Liver (tissue), 9 donors: ENCODE data around the gene GPAT2. TPM values are rescaled to one million over a fixed set of nuclear protein-coding genes. Genes with fewer than 3 reads are reported as not detected.

ENCODE experiments used
- DNase-seq: peaks from one replicate; pipeline ENCODE4 v3.0.0-alpha.2; 2017; ENCODE audit warnings: low spot score
- H3K27ac ChIP-seq, 2 donors: one replicate each; pipeline ENCODE4 v1.7.0; 2013; ENCODE audit warnings: inconsistent platforms in 2 of 2, low read length in 2 of 2, control low read depth in 1 of 2, low read depth in 1 of 2, mild to moderate bottlenecking in 1 of 2
- H3K27me3 ChIP-seq, 4 donors: one replicate each; pipeline versions ENCODE4 v1.6.1 to v1.7.0; 2013; ENCODE audit warnings: low read length in 3 of 4, inconsistent platforms in 1 of 4, mild to moderate bottlenecking in 1 of 4, moderate library complexity in 1 of 4; ENCODE audit not compliant: control insufficient read depth in 4 of 4, insufficient read depth in 4 of 4
- H3K36me3 ChIP-seq, 4 donors: one replicate each; pipeline versions ENCODE4 v1.6.1 to v1.7.0; 2013; ENCODE audit warnings: low read length in 3 of 4, mild to moderate bottlenecking in 3 of 4, low read depth in 1 of 4, moderate library complexity in 1 of 4; ENCODE audit not compliant: control insufficient read depth in 4 of 4, insufficient read depth in 3 of 4
- H3K4me1 ChIP-seq, 4 donors: one replicate each; pipeline versions ENCODE4 v1.6.1 to v1.7.0; 2013; ENCODE audit warnings: low read length in 3 of 4, mild to moderate bottlenecking in 3 of 4, moderate library complexity in 1 of 4; ENCODE audit not compliant: control insufficient read depth in 4 of 4, insufficient read depth in 4 of 4
- H3K4me3 ChIP-seq, 3 donors: one replicate each; pipeline versions ENCODE4 v1.6.1 to v1.7.0; 2013; ENCODE audit warnings: low read length in 3 of 3, control low read depth in 1 of 3, low read depth in 1 of 3, mild to moderate bottlenecking in 1 of 3
- H3K9ac ChIP-seq, 2 donors: one replicate each; pipeline ENCODE4 v1.7.0; 2013; ENCODE audit warnings: low read length in 2 of 2, mild to moderate bottlenecking in 2 of 2, moderate library complexity in 2 of 2, control low read depth in 1 of 2, low read depth in 1 of 2
- H3K9me3 ChIP-seq, 4 donors: one replicate each; pipeline versions ENCODE4 v1.6.1 to v1.7.0; 2013; ENCODE audit warnings: low read length in 3 of 4; ENCODE audit not compliant: control insufficient read depth in 4 of 4
- ATF3 ChIP-seq: IDR thresholded peaks from 2 replicates; pipeline ENCODE4 v1.6.1; 2016; ENCODE audit warnings: antibody characterized with exemption
- CTCF ChIP-seq: fragments of 150-350 bp; IDR thresholded peaks from 2 replicates; pipeline ENCODE4 v1.5.1; 2017; ENCODE audit warnings: improper control_type of control experiment, low read depth, low read length; ENCODE audit not compliant: missing input control
- EGR1 ChIP-seq, 2 donors: IDR thresholded peaks; 2 replicates each; pipeline ENCODE4 v1.6.1; 2016 to 2018; ENCODE audit warnings: antibody characterized with exemption in 2 of 2, low read depth in 2 of 2
- FOXA1 ChIP-seq: IDR thresholded peaks from 2 replicates; pipeline ENCODE4 v1.6.1; 2016; ENCODE audit warnings: antibody characterized with exemption
- FOXA2 ChIP-seq: IDR thresholded peaks from 2 replicates; pipeline ENCODE4 v1.6.1; 2016; ENCODE audit warnings: antibody characterized with exemption
- GABPA ChIP-seq, 2 donors: IDR thresholded peaks in 1 of 2; conservative IDR thresholded peaks in 1 of 2; 2 replicates each; pipeline ENCODE4 v1.6.1; 2016; ENCODE audit warnings: antibody characterized with exemption in 2 of 2, mild to moderate bottlenecking in 1 of 2, moderate library complexity in 1 of 2
- HNF4A ChIP-seq, 2 donors: conservative IDR thresholded peaks; 2 replicates each; pipeline ENCODE4 v1.6.1; 2016; ENCODE audit warnings: antibody characterized with exemption in 2 of 2, mild to moderate bottlenecking in 2 of 2
- HNF4G ChIP-seq: IDR thresholded peaks from 2 replicates; pipeline ENCODE4 v1.6.1; 2016; ENCODE audit warnings: antibody characterized with exemption
- JUND ChIP-seq, 2 donors: IDR thresholded peaks; 2 replicates each; pipeline ENCODE4 v1.6.1; 2016; ENCODE audit warnings: antibody characterized with exemption in 2 of 2
- MAX ChIP-seq: IDR thresholded peaks from 2 replicates; pipeline ENCODE4 v1.6.1; 2016; ENCODE audit warnings: antibody characterized with exemption
- NR2F2 ChIP-seq: IDR thresholded peaks from 2 replicates; pipeline ENCODE4 v1.6.1; 2016; ENCODE audit warnings: antibody characterized with exemption
- RAD21 ChIP-seq, 2 donors: IDR thresholded peaks; 2 replicates each; pipeline ENCODE4 v1.6.1; 2016; ENCODE audit warnings: antibody characterized with exemption in 2 of 2, mild to moderate bottlenecking in 2 of 2
- REST ChIP-seq: IDR thresholded peaks from 2 replicates; pipeline ENCODE4 v1.6.1; 2016; ENCODE audit warnings: antibody characterized with exemption, mild to moderate bottlenecking
- RXRA ChIP-seq, 2 donors: IDR thresholded peaks; 2 replicates each; pipeline ENCODE4 v1.6.1; 2017 to 2018; ENCODE audit warnings: antibody characterized with exemption in 2 of 2, mild to moderate bottlenecking in 1 of 2
- SP1 ChIP-seq: IDR thresholded peaks from 2 replicates; pipeline ENCODE4 v1.6.1; 2018; ENCODE audit warnings: antibody characterized with exemption, mild to moderate bottlenecking
- TAF1 ChIP-seq: conservative IDR thresholded peaks from 2 replicates; pipeline ENCODE4 v1.6.1; 2016; ENCODE audit warnings: antibody characterized with exemption, mild to moderate bottlenecking
- YY1 ChIP-seq: IDR thresholded peaks from 2 replicates; pipeline ENCODE4 v1.6.1; 2016; ENCODE audit warnings: antibody characterized with exemption, mild to moderate bottlenecking
- ZBTB33 ChIP-seq: IDR thresholded peaks from 2 replicates; pipeline ENCODE4 v1.6.1; 2016; ENCODE audit warnings: antibody characterized with exemption
- WGBS: extraction: QIAGEN DNeasy Blood & Tissue Kit; methylation state at CpG from one replicate; pipeline ENCODE4 v1.1.7; 2013; 5-methylcytosine and 5-hydroxymethylcytosine counted together
- polyA plus RNA-seq, 2 donors: library from polyadenylated mRNA; stranded (reverse) in 1 of 2; unstranded in 1 of 2; fragments of 200-250 nt in 1 of 2; fragments of >200 nt in 1 of 2; fragmentation: Nextera tagmentation in 1 of 2; extraction: Ambion mirVana in 1 of 2; gene quantifications; one replicate each; pipeline versions ENCODE4 v1.2.1 to v1.2.3, GENCODE V29; 2013 to 2015
- total RNA-seq, 2 donors: library from RNA; depleted of rRNA; stranded (reverse); fragments of >200 nt; gene quantifications; one replicate each; pipeline ENCODE4 v1.2.3, GENCODE V29; 2014
- donor health status: healthy.
- donor health status: healthy.
- donor health status: healthy.
- donor health status: healthy.
- donor health status: healthy.

Gene GPAT2
- total and polyA plus RNA-seq, 4 donors: 0.33 to 3.1 (median 0.51) TPM

DNA sequence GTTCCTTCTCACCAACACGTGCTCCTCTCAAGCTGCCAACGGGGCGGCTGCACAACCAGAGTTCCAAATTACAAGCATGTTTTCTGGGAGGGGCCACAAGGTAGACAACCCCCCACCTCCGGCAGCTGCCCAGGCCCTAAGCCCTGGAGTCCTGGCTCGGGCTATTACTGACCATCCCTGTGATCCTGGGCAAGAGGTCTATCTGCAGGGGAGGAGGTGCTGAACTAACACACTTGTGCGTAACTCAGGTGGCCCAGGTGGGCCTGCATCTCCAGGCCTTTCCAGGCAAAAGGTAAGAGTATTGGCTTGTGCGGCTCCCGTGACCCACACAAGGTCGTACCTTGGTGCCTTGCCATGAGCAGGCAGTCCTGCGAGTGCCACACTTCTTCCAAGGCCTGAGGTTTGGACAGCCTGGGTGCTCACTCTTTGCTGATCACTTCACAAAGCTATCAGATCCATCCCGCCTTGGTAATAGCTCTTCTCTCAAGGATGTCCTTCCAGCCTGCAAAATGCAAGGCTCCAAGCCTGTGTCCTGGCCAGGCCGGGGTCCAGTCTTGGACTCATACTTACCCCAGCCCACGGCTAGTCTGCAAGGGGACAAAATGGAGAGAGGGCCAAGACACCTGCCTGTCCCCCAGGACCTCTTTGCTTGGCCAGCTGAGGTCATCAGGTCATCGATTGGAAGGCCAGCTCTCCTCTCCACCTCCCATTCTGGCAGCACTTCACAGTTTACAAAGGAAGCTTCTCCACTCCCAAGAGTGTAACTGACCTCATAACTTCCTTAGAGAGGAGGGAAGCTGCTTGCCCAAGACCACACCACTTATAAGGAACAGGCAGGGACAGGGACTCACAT is 47.7 kb upstream of the GPAT2 start:
- H3K36me3 ChIP-seq: no peaks in the 10 kb centered on the region
- H3K9me3 ChIP-seq: no peaks in the 10 kb centered on the region
- no peak overlapping the region for H3K9ac ChIP-seq
- H3K4me3 ChIP-seq: no peak overlapping the region
- H3K27ac ChIP-seq: no peak overlapping the region
- peak; percentile 26 for DNase-seq
- no peaks in the 10 kb centered on the region for H3K27me3 ChIP-seq
- H3K4me1 ChIP-seq: peaks cover 0 to 7% (median 0%) of the 10 kb centered on the region in 4 donors
- TF ChIP-seq TAF1 (no peak), MAX (no peak), GABPA (IDR thresholded peaks at IDR 0.05 in 1 of 2, conservative IDR thresholded peaks at IDR 0.05 in 1 of 2) (no peak), HNF4A (conservative IDR thresholded peaks at IDR 0.05) (no peak), YY1 (no peak), SP1 (no peak)
- WGBS: 90% methylated on average over 14 of the region's 14 CpGs

- no peaks in the 10 kb centered on the region for H3K36me3 ChIP-seq
- H3K27ac ChIP-seq: no peak overlapping the region
- WGBS: 90% methylated on average over 2 of the region's 2 CpGs
- H3K4me3 ChIP-seq: no peak overlapping the region
- DNase-seq: no peak
- no peaks in the 10 kb centered on the region for H3K27me3 ChIP-seq
- no peak overlapping the region for H3K9ac ChIP-seq
- H3K9me3 ChIP-seq: peaks cover 0 to 2% (median 1%) of the 10 kb centered on the region in 4 donors
- TF ChIP-seq SP1 (no peak), RAD21 (IDR thresholded peaks at IDR 0.05) (no peak), YY1 (no peak), HNF4A (conservative IDR thresholded peaks at IDR 0.05) (no peak), CTCF (no peak), TAF1 (no peak), REST (no peak), NR2F2 (no peak), JUND (IDR thresholded peaks at IDR 0.05) (no peak), FOXA1 (no peak), RXRA (IDR thresholded peaks at IDR 0.05) (no peak), MAX (no peak), EGR1 (IDR thresholded peaks at IDR 0.05; ENCODE audit: low read depth in 2 of 2) (no peak), FOXA2 (no peak), ATF3 (no peak), HNF4G (no peak), GABPA (IDR thresholded peaks at IDR 0.05 in 1 of 2, conservative IDR thresholded peaks at IDR 0.05 in 1 of 2) (no peak), ZBTB33 (no peak)
- peaks cover 0 to 7% (median 0%) of the 10 kb centered on the region in 4 donors for H3K4me1 ChIP-seq
Observed at GRCh38 chr2:96081042-96081441, 46.3 kb upstream of the GPAT2 start.
